ENCODE data around the gene SCLT1. TPM values are rescaled to one million over a fixed set of nuclear protein-coding genes. Genes with fewer than 3 reads are reported as not detected.

The SCLT1 gene
- total RNA-seq, 2 donors from 2014 or later: 9.9 to 13.8 TPM

GRCh38 chr4:128862608-128863311, 230.6 kb downstream of the SCLT1 start:
- intact Hi-C loops (cut with DNase I): no loop called here
- Histone ChIP-seq H3K9me3 (no peaks in the 10 kb centered on the region), H3K36me3 (replicated peaks in 1 of 2; ENCODE audit: insufficient read depth in 1 of 2, low read depth in 2 of 2) (peaks cover 9 to 29% of the 10 kb centered on the region in 2 donors), H3K27ac (peak overlapping the region in 3 of 4 donors; percentile 3 to 25 (median 22)), H3K4me1 (peaks cover 24% of the 10 kb centered on the region), H3K4me3 (no peak overlapping the region), H3K27me3 (no peaks in the 10 kb centered on the region)
- DNase-seq (no peak), ATAC-seq (no peak)
- TF ChIP-seq POLR2A (IDR thresholded peaks at IDR 0.05) (no peak), CTCF (IDR thresholded peaks at IDR 0.05) (no peak)
- 73 to 78% methylated on average over 13 to 14 of the region's 14 CpGs for WGBS, 2 donors

GRCh38 chr4:128861856-128862518, 231.4 kb downstream of the SCLT1 start:
- TF ChIP-seq CTCF (IDR thresholded peaks at IDR 0.05) (no peak), POLR2A (IDR thresholded peaks at IDR 0.05) (no peak)
- Histone ChIP-seq H3K27ac (no peak overlapping the region), H3K9me3 (no peaks in the 10 kb centered on the region), H3K27me3 (no peaks in the 10 kb centered on the region), H3K36me3 (replicated peaks in 1 of 2; ENCODE audit: insufficient read depth in 1 of 2, low read depth in 2 of 2) (peaks cover 14 to 36% of the 10 kb centered on the region in 2 donors), H3K4me3 (no peak overlapping the region), H3K4me1 (peaks cover 24% of the 10 kb centered on the region)
- no peak for DNase-seq
- no peak for ATAC-seq
- 76 to 87% methylated on average over 13 of the region's 13 CpGs for WGBS, 2 donors
- intact Hi-C loops (cut with DNase I): no loop called here

GRCh38 chr4:128859887-128860677, 233.3 kb downstream of the SCLT1 start:
- Histone ChIP-seq H3K4me1 (peaks cover 24% of the 10 kb centered on the region), H3K36me3 (replicated peaks in 1 of 2; ENCODE audit: insufficient read depth in 1 of 2, low read depth in 2 of 2) (peaks cover 24 to 52% of the 10 kb centered on the region in 2 donors), H3K9me3 (no peaks in the 10 kb centered on the region), H3K4me3 (no peak overlapping the region), H3K27ac (peak overlapping the region in 2 of 4 donors; percentile 19 to 35), H3K27me3 (no peaks in the 10 kb centered on the region)
- TF ChIP-seq CTCF (IDR thresholded peaks at IDR 0.05) (no peak), POLR2A (IDR thresholded peaks at IDR 0.05) (no peak)
- intact Hi-C loops (cut with DNase I): no loop called here
- DNase-seq: no peak
- no peak for ATAC-seq
- WGBS, 2 donors: 45% methylated on average over 6 of the region's 6 CpGs

- TF ChIP-seq CTCF (IDR thresholded peaks at IDR 0.05): no peak
- TF ChIP-seq POLR2A (IDR thresholded peaks at IDR 0.05): peak in 1 of 3 donors; percentile 7
- Histone ChIP-seq H3K4me1 (peaks cover 24% of the 10 kb centered on the region), H3K36me3 (replicated peaks in 1 of 2; ENCODE audit: insufficient read depth in 1 of 2, low read depth in 2 of 2) (peaks cover 24 to 52% of the 10 kb centered on the region in 2 donors), H3K27me3 (no peaks in the 10 kb centered on the region), H3K4me3 (no peak overlapping the region), H3K27ac (peak overlapping the region in 2 of 4 donors; percentile 19 to 35), H3K9me3 (no peaks in the 10 kb centered on the region)
- WGBS, 2 donors: 74 to 75% methylated on average over 18 of the region's 18 CpGs
- DNase-seq (no peak), ATAC-seq (peak; percentile 17)
- intact Hi-C loops (cut with DNase I): no loop called here
Observed at GRCh38 chr4:128858879-128859671, 234.3 kb downstream of the SCLT1 start.

Measured in body of pancreas (tissue), 4 donors.